ENCODE data around the gene PITX3. TPM values are rescaled to one million over a fixed set of nuclear protein-coding genes. Genes with fewer than 3 reads are reported as not detected.

PITX3 gene
- total and polyA plus RNA-seq, 2 experiments from 2014 or later, result 0.34 TPM; not detected in 1

DNA sequence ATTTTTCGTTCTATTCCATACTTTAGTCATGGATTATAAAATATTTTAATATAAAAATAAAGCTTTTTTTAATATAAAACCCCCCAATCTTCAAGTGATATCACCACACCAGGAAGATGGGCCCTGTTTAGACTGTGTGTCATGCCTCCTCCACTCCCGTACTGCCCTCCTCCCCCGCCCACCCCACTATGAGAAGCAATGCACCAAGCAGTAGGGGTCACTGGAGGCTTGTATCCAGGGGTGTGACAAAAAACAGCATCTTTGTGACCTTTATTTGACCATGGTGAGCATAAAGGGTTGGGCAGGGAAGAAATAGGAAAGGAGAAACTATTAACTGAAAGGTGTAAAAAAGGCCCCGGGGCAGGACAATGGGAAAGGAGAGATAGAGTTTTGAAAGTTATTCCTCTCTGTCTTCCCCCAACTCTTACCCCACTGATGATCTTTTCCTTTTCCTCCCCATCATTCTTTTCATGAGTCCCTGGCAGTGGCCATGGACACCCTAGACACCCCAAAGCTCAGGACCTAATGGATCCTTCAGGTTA, 3.5 kb downstream of the PITX3 start (continued):
- no peak for TF ChIP-seq ZNF462 (CRISPR knock-in tag; IDR thresholded peaks at IDR 0.05)
- TF ChIP-seq EZH2phosphoT487 (IDR thresholded peaks at IDR 0.05; ENCODE audit: unreplicated experiment), result no peak

DNA sequence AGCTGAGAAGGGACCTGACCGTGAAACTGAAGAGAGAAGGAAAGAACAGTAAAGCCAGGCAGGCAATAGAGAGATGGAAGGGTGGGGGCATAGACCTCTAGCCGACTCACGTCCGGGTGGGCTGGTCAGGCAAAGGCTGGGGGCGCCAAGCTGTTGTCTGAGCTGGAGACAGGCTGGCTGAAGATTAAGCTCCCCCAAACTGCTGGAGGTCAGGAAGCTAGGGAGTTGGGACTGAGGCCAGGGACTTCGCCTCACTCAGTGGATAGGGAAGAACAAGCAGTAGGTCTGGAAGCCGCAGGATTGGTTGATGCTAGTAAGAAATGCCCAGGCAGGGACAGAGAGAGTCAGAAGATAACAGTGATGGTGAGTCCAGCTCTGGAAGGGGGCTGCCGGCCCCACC, 5.3 kb downstream of the PITX3 start:
- ATAC-seq (no peak), DNase-seq (ENCODE audit: low spot score) (no peak)
- no peak overlapping the region for H3K27ac ChIP-seq (ENCODE audit: low read depth)
- H4K20me1 ChIP-seq (replicated peaks; ENCODE audit: insufficient read depth), result no peaks in the 10 kb centered on the region; the same call in 1 of the 2 replicates
- Mint-ChIP-seq H3K4me3 (no peak overlapping the region), H3K27me3 (ENCODE audit: insufficient read depth, low read depth, poor library complexity) (peaks cover 85% of the 10 kb centered on the region), H3K9me3 (no peaks in the 10 kb centered on the region), H3K36me3 (ENCODE audit: low read depth) (no peaks in the 10 kb centered on the region), H3K4me1 (peaks cover 15% of the 10 kb centered on the region), H3K27ac (no peak overlapping the region)
- H3K4me2 ChIP-seq, result no peak overlapping the region
- H3K27me3 ChIP-seq (ENCODE audit: insufficient read depth), result peaks cover 98% of the 10 kb centered on the region
- H3F3A ChIP-seq (replicated peaks; ENCODE audit: low read depth), result no peaks in the 10 kb centered on the region
- no peaks in the 10 kb centered on the region for H3K9me2 ChIP-seq (ENCODE audit: insufficient read depth)
- H3K79me2 ChIP-seq (replicated peaks; ENCODE audit: insufficient read depth), result no peaks in the 10 kb centered on the region
- H3K4me3 ChIP-seq, result no peak overlapping the region
- H3K36me3 ChIP-seq (ENCODE audit: insufficient read depth), result no peaks in the 10 kb centered on the region
- no peaks in the 10 kb centered on the region; the same call in 1 of the 2 replicates for H3K4me1 ChIP-seq (ENCODE audit: insufficient read depth)
- no peak overlapping the region for H2AFZ ChIP-seq
- TF ChIP-seq EZH2phosphoT487 (IDR thresholded peaks at IDR 0.05; ENCODE audit: unreplicated experiment), result no peak
- no peak for TF ChIP-seq EZH2 (IDR thresholded peaks at IDR 0.05; ENCODE audit: low read depth, unreplicated experiment)
- no peak for TF ChIP-seq JUNB (IDR thresholded peaks at IDR 0.05; ENCODE audit: unreplicated experiment)
- no peak for TF ChIP-seq ZNF331 (CRISPR knock-in tag; IDR thresholded peaks at IDR 0.05; ENCODE audit: low read depth)
- no peak for TF ChIP-seq CREB1 (CRISPR knock-in tag; IDR thresholded peaks at IDR 0.05; ENCODE audit: low read depth)
- TF ChIP-seq, protein P1, sequence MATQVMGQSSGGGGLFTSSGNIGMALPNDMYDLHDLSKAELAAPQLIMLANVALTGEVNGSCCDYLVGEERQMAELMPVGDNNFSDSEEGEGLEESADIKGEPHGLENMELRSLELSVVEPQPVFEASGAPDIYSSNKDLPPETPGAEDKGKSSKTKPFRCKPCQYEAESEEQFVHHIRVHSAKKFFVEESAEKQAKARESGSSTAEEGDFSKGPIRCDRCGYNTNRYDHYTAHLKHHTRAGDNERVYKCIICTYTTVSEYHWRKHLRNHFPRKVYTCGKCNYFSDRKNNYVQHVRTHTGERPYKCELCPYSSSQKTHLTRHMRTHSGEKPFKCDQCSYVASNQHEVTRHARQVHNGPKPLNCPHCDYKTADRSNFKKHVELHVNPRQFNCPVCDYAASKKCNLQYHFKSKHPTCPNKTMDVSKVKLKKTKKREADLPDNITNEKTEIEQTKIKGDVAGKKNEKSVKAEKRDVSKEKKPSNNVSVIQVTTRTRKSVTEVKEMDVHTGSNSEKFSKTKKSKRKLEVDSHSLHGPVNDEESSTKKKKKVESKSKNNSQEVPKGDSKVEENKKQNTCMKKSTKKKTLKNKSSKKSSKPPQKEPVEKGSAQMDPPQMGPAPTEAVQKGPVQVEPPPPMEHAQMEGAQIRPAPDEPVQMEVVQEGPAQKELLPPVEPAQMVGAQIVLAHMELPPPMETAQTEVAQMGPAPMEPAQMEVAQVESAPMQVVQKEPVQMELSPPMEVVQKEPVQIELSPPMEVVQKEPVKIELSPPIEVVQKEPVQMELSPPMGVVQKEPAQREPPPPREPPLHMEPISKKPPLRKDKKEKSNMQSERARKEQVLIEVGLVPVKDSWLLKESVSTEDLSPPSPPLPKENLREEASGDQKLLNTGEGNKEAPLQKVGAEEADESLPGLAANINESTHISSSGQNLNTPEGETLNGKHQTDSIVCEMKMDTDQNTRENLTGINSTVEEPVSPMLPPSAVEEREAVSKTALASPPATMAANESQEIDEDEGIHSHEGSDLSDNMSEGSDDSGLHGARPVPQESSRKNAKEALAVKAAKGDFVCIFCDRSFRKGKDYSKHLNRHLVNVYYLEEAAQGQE (IDR thresholded peaks at IDR 0.05; ENCODE audit: unreplicated experiment), result no peak
- TF ChIP-seq, protein P2, sequence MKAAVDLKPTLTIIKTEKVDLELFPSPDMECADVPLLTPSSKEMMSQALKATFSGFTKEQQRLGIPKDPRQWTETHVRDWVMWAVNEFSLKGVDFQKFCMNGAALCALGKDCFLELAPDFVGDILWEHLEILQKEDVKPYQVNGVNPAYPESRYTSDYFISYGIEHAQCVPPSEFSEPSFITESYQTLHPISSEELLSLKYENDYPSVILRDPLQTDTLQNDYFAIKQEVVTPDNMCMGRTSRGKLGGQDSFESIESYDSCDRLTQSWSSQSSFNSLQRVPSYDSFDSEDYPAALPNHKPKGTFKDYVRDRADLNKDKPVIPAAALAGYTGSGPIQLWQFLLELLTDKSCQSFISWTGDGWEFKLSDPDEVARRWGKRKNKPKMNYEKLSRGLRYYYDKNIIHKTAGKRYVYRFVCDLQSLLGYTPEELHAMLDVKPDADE (IDR thresholded peaks at IDR 0.05), result no peak
- TF ChIP-seq STAT1 (IDR thresholded peaks at IDR 0.05; ENCODE audit: unreplicated experiment), result no peak
- no peak for TF ChIP-seq POLR2AphosphoS5 (IDR thresholded peaks at IDR 0.05; ENCODE audit: low read depth)
